ENCODE data around the gene EPYC.
"Not testable (repeated sequence)": the region's sequence is repeated elsewhere in the genome, so short reads cannot be mapped to it uniquely, and the experiment has no call there.

EPYC gene

DNA sequence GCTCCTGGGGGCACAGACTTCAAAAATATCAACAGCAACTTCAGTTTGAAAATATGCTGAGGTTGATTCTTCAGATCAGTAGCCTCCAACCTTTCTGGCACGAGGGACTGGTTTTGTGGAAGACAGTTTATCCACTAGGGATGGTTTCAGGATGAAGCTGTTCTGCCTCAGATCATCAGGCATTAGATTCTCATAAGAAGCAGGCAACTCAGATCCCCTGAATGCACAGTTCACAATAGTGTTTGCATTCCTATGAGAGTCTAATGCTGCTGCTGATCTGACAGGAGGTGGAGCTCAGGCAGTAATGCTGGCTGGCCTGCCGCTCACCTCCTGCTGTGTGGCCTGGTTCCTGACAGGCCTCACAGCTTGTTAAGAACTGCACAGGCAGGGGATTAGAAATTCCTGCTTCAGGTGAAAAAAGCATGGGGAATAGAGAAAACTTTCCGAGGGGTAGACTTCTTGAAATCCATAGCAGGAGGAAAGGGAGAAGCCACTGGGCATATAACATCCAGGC lies 12.8 kb downstream of the EPYC start:
- no peak for DNase-seq (ENCODE audit: low read depth in 3 of 3, low spot score in 1 of 3)

DNA sequence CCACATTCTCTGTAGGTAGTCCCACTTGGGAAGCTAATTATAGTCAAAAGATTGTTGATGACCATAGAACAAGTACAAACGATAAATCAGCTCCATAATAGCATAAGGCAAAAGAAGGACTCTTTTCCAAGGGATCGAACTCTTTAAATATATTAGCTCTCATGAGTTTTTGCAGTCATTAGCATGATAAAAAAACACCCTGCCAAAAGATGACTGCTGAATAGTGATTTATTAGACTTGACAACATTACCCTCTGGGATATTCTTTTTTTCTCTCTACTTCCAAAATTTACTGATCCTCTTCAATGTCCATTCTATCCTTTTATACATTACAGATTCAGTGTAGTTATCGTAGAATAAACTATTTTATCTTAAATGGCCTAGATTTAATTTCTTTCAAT lies 14.2 kb downstream of the EPYC start:
- DNase-seq (ENCODE audit: low read depth in 3 of 3, low spot score in 1 of 3): no peak

DNA sequence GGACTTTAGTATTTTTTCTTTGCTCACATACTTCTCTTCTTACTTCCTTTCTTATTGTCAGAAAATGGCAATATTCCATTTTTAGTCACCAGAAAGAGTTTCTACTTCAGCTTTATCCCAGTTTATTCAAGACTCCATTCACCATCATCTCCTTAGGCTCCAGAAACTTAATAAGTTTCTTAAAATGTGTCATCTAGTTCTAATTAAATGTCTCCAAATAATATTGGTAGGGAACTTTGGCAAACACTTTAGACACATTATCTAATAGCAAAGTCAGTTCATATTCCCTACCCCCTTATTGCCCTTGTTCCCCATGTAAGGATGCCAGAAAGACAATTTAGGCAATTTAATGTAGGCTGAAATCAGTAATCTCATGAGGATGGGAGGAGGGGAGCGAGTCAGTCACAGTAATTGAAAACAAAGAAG lies 15.1 kb downstream of the EPYC start:
- DNase-seq (ENCODE audit: low read depth in 3 of 3, low spot score in 1 of 3): no peak

DNA sequence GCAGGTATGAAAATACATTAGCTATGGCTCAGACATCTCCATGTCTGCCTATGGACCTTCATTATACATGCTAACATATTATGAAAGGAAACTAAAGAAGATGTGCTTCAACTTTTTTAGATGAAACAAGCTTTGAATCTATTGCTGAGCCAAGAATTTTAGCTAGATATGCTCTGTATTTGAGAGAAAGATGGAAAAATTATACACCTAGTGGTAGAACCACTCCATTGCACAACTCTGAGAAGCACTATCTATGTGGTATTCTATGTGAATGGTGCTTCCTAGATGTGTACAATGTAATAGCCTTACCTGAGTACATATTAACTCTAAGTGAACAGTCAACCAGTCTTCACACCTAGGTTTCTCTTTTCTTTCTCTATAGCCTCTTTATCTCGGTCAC lies 17.3 kb downstream of the EPYC start:
- DNase-seq (ENCODE audit: low read depth in 3 of 3, low spot score in 1 of 3): no peak

DNA sequence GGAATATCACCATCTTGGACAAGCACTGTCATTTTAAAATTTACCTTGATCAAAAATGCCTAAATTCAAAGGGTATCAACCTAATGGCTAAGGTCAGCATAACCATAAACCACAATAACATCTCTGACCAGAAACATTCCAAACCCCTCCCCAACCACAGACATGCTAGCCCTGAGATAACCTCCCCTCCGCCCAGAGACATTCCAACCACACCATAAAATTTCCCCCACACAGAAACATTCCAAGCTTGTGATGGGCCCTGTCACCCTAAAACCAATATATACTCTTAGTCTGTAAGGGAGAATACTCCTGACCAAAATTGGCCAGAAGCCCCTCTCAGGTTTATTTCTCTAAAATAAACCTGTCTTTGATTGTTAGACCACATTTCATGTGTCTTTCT lies 17.7 kb downstream of the EPYC start:
- no peak for DNase-seq (ENCODE audit: low read depth in 3 of 3, low spot score in 1 of 3)

DNA sequence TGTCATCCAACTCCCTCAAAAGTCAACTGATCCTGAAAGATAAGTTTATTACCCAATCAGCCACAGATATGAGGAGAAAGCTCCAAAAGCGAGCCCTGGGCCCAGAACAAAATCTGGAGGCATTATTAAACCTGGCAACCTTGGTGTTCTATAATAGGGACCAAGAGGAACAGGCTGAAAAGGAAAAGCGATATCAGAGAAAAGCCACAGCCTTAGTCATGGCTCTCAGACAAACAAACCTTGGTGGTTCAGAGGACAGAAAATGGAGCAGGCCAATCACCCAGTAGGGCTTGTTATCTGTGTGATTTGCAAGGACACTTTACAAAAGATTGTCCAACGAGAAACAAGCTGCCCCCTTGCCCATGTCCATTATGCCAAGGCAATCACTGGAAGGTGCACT lies 19.4 kb downstream of the EPYC start:
- DNase-seq (ENCODE audit: low read depth in 3 of 3, low spot score in 1 of 3): not testable (repeated sequence)

DNA sequence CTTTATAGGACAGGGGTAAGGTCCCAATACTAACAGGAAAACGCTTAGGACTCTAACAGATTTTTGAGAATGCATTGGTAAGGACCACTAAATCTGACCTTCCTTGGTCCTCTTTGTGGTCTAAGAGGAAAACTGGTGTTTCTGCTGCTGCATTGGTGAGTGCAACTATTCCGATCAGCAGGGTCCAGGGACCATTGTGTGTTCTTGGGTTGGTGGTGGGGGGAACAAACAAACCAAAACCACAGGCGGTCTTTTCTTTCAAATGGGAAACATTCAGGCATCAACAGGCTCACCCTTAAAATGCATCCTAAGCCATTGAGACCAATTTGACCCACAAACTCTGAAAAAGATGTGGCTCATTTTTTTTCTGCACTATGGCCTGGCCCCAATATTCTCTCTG lies 20.7 kb downstream of the EPYC start:
- DNase-seq (ENCODE audit: low read depth in 3 of 3, low spot score in 1 of 3): no peak

DNA sequence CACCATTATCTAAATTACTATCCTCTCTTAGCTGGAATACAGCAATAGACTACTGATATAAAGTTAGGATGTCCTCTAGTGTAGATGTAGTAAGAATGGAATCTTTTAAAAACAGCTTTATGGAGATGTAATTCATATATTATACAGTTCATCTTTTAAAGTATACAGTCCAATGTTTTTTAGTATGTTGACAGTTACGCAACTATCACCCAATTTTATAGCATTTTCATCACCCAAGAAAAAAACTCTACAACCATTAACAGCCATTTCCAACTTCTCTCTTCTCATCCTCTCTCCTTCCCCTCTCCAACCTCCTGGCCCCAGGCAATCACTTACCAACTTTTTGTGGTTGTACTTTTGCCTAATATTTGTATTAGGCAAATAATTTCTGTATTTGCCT lies 22.6 kb downstream of the EPYC start:
- no peak for DNase-seq (ENCODE audit: low read depth in 3 of 3, low spot score in 1 of 3)

DNA sequence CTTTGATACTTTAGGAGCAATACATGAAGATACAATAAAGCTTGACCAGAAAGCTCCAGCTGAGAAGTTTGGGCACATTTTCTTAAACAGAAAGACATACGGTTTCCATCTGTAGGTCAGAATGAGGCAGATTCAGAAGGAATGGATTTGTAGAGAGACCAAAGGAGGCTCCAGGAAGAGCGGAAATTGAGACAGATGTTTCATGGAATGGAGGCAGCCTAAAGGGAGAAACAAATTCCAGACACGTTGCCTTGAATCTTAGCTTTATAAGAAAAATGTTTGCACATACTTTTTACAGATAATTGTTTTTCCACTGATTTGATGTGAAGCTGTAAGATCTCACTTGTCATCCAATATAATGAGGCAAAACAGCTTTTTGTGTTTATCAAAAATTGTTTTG lies 24.8 kb downstream of the EPYC start:
- DNase-seq (ENCODE audit: low read depth in 3 of 3, low spot score in 1 of 3): no peak

DNA sequence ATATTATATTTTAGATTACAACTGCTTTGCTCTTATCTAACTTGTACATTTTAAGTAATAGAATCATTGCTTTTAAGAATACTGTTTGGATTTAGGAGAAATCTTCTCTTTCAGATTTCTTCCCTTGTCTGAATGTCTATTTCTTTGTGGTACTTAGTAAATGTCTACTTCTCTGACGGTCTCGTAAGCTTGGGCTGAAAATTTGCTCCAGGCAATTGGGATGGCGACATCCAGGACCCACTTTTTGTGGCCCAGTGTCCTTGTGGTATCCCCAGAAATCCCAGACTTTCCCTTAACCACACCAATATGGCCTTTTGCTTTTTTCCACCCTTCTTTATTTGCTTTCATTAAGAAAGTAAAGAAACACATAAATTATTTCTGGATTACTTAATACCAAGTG lies 25.8 kb downstream of the EPYC start:
- no peak for DNase-seq (ENCODE audit: low read depth in 3 of 3, low spot score in 1 of 3)

DNA sequence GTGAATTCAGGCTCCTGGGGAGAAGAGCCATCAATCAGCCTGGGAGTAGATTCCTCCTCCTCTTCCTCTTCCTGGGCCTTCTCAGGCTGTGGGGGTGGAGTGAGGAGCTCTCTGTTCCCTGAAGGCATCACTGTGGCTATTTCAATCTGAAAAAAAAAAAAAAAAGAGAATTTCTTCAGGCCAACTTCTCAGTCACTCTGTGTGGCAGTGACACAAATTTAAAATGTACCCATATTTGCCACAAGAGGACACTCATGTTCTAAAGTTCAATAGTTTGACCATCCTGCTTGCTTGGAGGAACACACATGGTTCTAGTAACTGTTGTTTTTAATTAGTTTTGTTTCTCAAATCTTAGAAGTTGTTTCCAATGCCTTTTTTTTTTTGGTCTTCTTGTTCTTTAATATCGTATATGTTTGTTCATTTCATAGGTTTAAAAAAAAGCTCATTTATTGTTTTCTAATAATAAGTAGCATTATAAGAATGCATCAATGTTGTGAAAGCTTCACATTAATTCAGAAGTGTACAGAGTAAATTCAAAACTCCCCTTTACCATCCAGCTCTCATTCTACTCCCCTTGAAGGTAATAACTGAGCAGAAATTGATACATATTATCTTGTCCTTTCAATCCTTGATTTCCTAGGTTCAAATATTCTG lies 26.5 kb downstream of the EPYC start:
- DNase-seq (ENCODE audit: low read depth in 3 of 3, low spot score in 1 of 3): no peak

DNA sequence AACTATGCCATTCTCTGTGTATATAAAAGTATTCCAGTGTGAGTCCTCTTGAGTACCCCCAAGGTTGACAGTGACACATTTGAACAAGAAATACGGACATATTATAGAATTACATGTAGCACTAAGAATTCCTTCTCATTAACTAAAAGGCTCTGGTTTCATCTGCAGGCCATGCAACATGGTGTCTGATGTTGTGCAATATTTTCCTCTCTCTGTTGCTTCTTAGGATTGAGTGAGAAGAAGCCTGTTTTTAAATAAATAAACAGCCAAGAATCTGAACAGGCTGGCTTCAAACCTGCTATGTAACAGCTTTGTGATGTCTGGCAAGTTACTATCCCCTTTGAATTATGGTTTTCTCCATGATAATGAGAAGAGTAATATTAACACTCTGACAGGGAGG lies 27.5 kb downstream of the EPYC start:
- DNase-seq (ENCODE audit: low read depth in 3 of 3, low spot score in 1 of 3): no peak

DNA sequence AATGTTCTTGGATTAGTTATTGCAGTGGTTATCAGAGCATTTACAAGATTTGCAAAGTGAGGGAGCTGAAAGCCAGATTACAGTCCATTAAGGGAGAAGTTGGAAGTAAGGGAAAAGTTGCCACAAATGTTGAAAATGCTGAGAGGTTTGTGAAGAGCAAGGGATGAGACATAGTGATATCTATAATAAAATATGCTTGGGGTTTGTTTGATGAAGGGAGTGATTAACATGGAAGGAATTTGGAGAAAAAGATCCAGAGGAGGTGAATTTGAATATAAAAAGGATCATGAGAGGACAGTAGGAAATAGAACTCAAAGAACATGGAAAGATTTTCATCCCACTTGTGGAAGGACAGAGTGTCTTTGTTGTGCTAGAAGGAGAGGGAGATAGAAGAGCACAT lies 30.5 kb downstream of the EPYC start:
- no peak for DNase-seq (ENCODE audit: low read depth in 3 of 3, low spot score in 1 of 3)

DNA sequence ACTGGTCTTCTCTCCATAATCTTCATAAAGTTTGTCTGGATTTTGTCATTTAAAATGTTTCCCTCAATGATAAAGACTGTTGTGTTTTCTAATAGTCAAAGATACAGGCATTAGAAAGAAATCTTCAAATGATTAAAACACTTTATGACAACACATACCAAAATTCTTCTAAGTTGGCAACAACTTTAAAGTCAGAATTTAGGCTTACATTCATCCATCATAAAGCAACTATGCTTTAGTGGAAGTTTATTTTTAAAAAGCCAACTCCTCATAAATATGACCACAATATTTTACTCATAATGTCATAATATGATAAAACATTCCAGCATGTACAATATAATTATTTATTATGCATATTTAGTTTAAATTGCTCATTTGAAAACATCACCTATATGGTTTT lies 32.5 kb downstream of the EPYC start:
- no peak for DNase-seq (ENCODE audit: low read depth in 3 of 3, low spot score in 1 of 3)

DNA sequence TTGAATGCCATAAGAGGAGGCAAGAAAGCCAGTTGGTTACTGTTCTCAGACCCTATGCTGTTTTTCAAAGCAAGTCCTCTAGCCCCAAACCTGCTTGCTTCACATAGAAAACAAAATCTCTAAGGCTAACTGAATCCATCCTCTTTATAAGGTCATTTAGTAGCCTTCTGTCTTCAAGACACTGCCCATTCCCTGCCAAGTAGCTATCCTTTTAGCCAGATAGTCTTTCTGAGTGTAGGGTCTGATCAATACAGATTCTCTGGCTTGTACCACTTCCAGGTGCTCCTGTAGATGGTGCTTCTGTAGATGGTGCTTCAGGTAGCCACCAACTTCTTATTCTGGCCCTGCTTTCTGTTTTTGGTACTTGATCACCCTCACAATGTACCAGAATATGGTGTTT lies 33.9 kb downstream of the EPYC start:
- no peak for DNase-seq (ENCODE audit: low read depth in 3 of 3, low spot score in 1 of 3)

DNA sequence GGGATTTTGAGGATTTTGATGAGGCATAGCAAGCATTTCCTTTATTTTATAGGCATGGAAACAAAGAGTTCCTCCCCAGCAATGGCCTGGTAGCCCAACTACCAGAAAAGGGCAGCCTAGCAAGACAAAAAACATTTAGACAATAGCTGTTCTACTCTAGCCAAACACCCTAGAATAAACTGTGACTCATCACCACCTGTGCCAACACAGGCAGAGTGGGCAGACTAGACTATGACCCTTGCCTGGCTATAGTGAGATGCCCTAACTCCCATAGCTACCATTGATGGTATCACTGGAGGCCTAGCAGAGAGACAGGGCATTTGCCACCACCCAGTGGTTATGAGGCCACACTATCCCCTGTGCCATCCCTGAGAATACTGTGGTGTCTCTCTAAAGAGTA lies 34.3 kb downstream of the EPYC start:
- no peak for DNase-seq (ENCODE audit: low read depth in 3 of 3, low spot score in 1 of 3)

DNA sequence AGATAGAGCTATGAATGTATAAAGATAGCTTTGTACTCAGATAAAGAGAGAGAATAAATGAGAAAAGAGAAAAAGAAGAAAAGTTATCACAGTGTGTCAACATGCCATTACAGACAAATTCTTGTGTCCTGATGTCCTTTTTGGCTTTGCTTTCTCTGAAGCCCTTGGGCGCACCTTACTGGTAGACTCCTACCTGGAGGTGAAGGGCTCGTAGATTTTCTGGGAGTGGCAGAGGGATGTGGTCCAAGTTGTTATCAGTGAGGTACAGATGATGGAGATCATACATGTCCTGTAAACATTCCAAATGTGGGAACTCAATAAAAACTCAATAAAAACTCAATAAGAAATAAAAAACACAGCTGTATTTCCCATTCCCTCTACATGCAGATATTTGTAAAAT lies 34.9 kb downstream of the EPYC start:
- no peak for DNase-seq (ENCODE audit: low read depth in 3 of 3, low spot score in 1 of 3)

DNA sequence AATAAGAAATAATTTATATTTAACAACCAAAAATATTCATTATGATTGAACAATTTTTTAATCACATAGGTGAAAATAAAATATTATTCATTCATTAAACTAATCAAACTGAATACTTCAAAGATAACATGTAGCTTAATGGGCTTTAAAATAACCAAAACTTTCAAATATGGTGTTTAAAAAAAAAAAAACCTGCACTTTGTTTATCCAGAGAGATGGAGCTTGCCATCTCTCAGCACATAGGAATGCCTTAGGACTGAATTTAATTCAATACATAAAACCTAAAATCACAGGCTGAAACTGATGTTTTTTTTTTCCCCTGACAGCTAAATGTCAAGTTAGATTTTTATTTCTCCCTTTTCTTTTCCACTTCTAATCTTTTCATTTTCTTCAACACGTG lies 35.4 kb downstream of the EPYC start:
- DNase-seq (ENCODE audit: low read depth in 3 of 3, low spot score in 1 of 3): no peak

DNA sequence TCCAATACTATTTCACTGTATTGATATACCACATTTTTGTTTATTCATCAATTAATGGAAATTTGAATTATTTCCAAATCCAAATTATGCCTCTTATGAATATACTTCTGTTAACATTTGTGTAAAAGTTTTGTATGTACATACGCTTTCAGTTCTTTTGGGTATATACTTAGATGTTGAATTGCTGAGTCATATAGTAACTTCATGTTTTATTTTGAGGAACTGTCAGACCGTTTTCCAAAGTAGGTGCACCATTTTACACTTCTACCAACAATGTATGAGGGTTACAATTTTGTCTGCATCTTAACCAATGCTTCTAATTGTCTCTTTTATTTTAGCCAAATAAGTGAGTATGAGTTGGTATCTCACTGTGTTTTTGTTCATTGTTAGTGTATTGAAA lies 39.6 kb downstream of the EPYC start:
- no peak for DNase-seq (ENCODE audit: low read depth in 3 of 3, low spot score in 1 of 3)

DNA sequence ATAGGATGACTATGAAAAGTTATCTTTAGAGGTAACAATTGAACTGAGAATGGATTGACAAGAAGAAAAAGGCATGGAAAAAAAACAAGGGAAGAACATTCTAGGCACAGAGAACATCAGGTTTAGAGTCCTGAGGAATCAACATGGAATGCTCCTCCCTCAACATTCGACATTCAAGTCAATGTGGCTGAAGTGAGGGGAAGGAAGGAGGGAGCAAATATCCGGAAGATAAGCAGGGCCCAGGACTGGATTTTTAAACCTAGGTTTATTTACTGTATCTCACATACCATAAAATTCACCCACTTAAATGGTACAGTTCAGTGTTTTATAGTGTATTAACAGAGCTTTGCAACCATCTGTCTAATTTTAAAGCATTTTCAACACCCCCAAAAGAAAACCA lies 40.2 kb downstream of the EPYC start:
- DNase-seq (ENCODE audit: low read depth in 3 of 3, low spot score in 1 of 3): no peak

DNA sequence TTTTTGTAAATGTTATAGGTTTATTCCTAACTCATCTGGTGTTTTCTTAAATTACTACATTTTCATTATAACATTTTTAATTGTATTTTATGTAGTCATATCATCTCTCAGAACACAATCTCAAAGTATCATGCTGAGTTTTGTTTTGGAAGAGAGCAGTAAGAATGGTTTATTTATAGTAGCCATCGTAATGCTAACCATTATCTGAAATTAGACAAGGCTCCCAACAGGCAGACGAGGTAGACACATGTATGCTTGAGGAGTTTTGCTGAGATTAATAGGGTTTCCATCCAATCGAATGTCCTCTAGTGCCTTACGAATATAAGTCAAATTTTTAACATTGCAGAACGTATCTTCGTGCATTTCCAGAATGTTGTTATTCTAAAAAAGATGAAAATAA lies 40.8 kb downstream of the EPYC start:
- DNase-seq (ENCODE audit: low read depth in 3 of 3, low spot score in 1 of 3): no peak

DNA sequence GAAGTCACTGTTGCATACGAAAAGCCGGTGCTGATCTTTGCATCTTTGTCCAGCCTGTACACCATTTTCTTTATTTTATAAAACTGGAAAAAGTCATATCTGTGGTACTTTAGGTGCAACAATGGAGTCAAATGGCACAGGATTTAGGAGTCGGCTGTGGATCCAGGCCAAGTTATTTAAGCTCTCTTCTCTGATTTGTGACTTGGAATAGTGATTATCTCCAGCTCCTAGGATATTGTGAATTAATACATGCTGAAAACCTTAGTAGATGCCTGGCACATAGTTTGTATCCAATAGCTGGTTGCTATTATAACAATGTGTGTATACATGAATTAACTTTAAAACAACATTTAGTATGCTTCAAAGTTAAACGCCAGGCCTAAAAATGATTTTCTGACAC lies 43.6 kb downstream of the EPYC start:
- DNase-seq (ENCODE audit: low read depth in 3 of 3, low spot score in 1 of 3): no peak

DNA sequence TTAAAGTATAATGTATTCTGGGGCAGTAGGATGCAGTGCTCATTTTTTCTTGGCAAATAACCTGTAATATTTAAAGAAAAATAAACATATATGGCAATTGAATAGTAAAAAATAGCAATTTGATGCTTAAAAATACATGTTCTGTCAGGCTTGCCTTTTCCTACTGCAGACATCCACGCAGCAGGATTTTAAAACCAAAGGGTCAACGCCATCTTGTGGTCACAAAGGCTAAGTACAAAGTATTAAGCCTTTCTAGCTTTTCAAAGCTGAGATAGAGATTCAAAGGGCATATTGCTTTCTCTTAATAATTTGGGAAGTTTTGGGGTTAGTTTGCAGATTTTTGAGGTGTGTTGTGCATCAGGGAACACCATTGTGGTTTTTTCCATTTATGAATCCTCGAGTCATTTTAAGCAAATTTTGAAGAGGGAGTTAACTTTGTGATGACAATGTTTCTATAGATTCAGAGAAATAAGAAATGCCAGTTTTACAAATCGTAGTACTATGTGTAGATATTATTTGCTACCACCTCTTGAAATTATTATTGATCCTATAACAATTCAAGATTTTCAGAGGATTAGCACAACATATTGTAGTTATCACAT lies 45.1 kb downstream of the EPYC start:
- no peak for DNase-seq (ENCODE audit: low read depth in 3 of 3, low spot score in 1 of 3)

All from stimulated activated CD4-positive, alpha-beta T cell treated with anti-CD3 and anti-CD28 coated beads, TNF-alpha, amount 100 ng/mL, for 1 hour (primary cell).